Liver (tissue), 3 donors: ENCODE results near the gene EEFSEC.

Source experiments
- ATF3 ChIP-seq: IDR thresholded peaks from 2 replicates; pipeline ENCODE4 v1.6.1; 2016; ENCODE audit warnings: antibody characterized with exemption
- CTCF ChIP-seq: fragments of 150-350 bp; IDR thresholded peaks from 2 replicates; pipeline ENCODE4 v1.5.1; 2017; ENCODE audit warnings: improper control_type of control experiment, low read depth, low read length; ENCODE audit not compliant: missing input control
- EGR1 ChIP-seq, 2 donors: IDR thresholded peaks; 2 replicates each; pipeline ENCODE4 v1.6.1; 2016 to 2018; ENCODE audit warnings: antibody characterized with exemption in 2 of 2, low read depth in 2 of 2
- RAD21 ChIP-seq, 2 donors: IDR thresholded peaks; 2 replicates each; pipeline ENCODE4 v1.6.1; 2016; ENCODE audit warnings: antibody characterized with exemption in 2 of 2, mild to moderate bottlenecking in 2 of 2
- REST ChIP-seq: IDR thresholded peaks from 2 replicates; pipeline ENCODE4 v1.6.1; 2016; ENCODE audit warnings: antibody characterized with exemption, mild to moderate bottlenecking
- RXRA ChIP-seq, 2 donors: IDR thresholded peaks; 2 replicates each; pipeline ENCODE4 v1.6.1; 2017 to 2018; ENCODE audit warnings: antibody characterized with exemption in 2 of 2, mild to moderate bottlenecking in 1 of 2
- YY1 ChIP-seq: IDR thresholded peaks from 2 replicates; pipeline ENCODE4 v1.6.1; 2016; ENCODE audit warnings: antibody characterized with exemption, mild to moderate bottlenecking
- ZBTB33 ChIP-seq: IDR thresholded peaks from 2 replicates; pipeline ENCODE4 v1.6.1; 2016; ENCODE audit warnings: antibody characterized with exemption
- donor health status: healthy.
- donor health status: healthy.

GRCh38 chr3:128454310-128454618 is 301.0 kb downstream of the EEFSEC start:
- TF ChIP-seq EGR1 (IDR thresholded peaks at IDR 0.05; ENCODE audit: low read depth in 2 of 2) (no peak), YY1 (no peak), ZBTB33 (no peak), RXRA (IDR thresholded peaks at IDR 0.05) (no peak), CTCF (no peak), ATF3 (no peak), REST (no peak), RAD21 (IDR thresholded peaks at IDR 0.05) (no peak)
